ENCODE results near the gene PCYT1A. TPM values are rescaled to one million over a fixed set of nuclear protein-coding genes. Genes with fewer than 3 reads are reported as not detected.

Gene PCYT1A
- total RNA-seq, 1 donor from 2014 or later, result 55.2 TPM

GRCh38 chr3:196288141-196288460, 575 bp upstream of the PCYT1A start:
- Mint-ChIP-seq H3K36me3 (ENCODE audit: low read depth, unreplicated experiment) (peaks cover 5% of the 10 kb centered on the region), H3K4me1 (ENCODE audit: unreplicated experiment) (peaks cover 26% of the 10 kb centered on the region), H3K9me3 (ENCODE audit: unreplicated experiment) (no peaks in the 10 kb centered on the region), H3K27me3 (ENCODE audit: unreplicated experiment) (peaks cover 10% of the 10 kb centered on the region), H3K4me3 (ENCODE audit: unreplicated experiment) (peak overlapping the region; percentile 100), H3K27ac (ENCODE audit: unreplicated experiment) (peak overlapping the region; percentile 67)
- no peak for TF ChIP-seq CTCF (IDR thresholded peaks at IDR 0.05; ENCODE audit: unreplicated experiment)
- DNase-seq (ENCODE audit: low spot score), result no peak

GRCh38 chr3:196287090-196287439, 461 bp downstream of the PCYT1A start:
- peaks cover 26% of the 10 kb centered on the region for H3K4me1 Mint-ChIP-seq (ENCODE audit: unreplicated experiment)
- peak overlapping the region; percentile 100 for H3K4me3 Mint-ChIP-seq (ENCODE audit: unreplicated experiment)
- no peak for TF ChIP-seq CTCF (IDR thresholded peaks at IDR 0.05; ENCODE audit: unreplicated experiment)
- DNase-seq (ENCODE audit: low spot score), result no peak
- no peaks in the 10 kb centered on the region for H3K9me3 Mint-ChIP-seq (ENCODE audit: unreplicated experiment)
- peak overlapping the region; percentile 97 for H3K27ac Mint-ChIP-seq (ENCODE audit: unreplicated experiment)
- peaks cover 5% of the 10 kb centered on the region for H3K36me3 Mint-ChIP-seq (ENCODE audit: low read depth, unreplicated experiment)
- peaks cover 10% of the 10 kb centered on the region for H3K27me3 Mint-ChIP-seq (ENCODE audit: unreplicated experiment)

GRCh38 chr3:196284396-196284795, 3.1 kb downstream of the PCYT1A start:
- no peak for TF ChIP-seq CTCF (IDR thresholded peaks at IDR 0.05; ENCODE audit: unreplicated experiment)
- peaks cover 5% of the 10 kb centered on the region for H3K36me3 Mint-ChIP-seq (ENCODE audit: low read depth, unreplicated experiment)
- no peaks in the 10 kb centered on the region for H3K9me3 Mint-ChIP-seq (ENCODE audit: unreplicated experiment)
- peaks cover 27% of the 10 kb centered on the region for H3K4me1 Mint-ChIP-seq (ENCODE audit: unreplicated experiment)
- H3K4me3 Mint-ChIP-seq (ENCODE audit: unreplicated experiment), result no peak overlapping the region
- peaks cover 10% of the 10 kb centered on the region for H3K27me3 Mint-ChIP-seq (ENCODE audit: unreplicated experiment)
- H3K27ac Mint-ChIP-seq (ENCODE audit: unreplicated experiment), result no peak overlapping the region
- DNase-seq (ENCODE audit: low spot score), result no peak

- H3K27me3 Mint-ChIP-seq (ENCODE audit: unreplicated experiment), result peaks cover 2% of the 10 kb centered on the region
- H3K4me1 Mint-ChIP-seq (ENCODE audit: unreplicated experiment), result peaks cover 25% of the 10 kb centered on the region
- peaks cover 9% of the 10 kb centered on the region for H3K36me3 Mint-ChIP-seq (ENCODE audit: low read depth, unreplicated experiment)
- no peak overlapping the region for H3K4me3 Mint-ChIP-seq (ENCODE audit: unreplicated experiment)
- no peak overlapping the region for H3K27ac Mint-ChIP-seq (ENCODE audit: unreplicated experiment)
- no peaks in the 10 kb centered on the region for H3K9me3 Mint-ChIP-seq (ENCODE audit: unreplicated experiment)
- TF ChIP-seq CTCF (IDR thresholded peaks at IDR 0.05; ENCODE audit: unreplicated experiment), result no peak
- no peak for DNase-seq (ENCODE audit: low spot score)
These were observed 5.6 kb downstream of the PCYT1A start for GRCh38 chr3:196281962-196282361.

GRCh38 chr3:196280689-196281440, 6.7 kb downstream of the PCYT1A start:
- Mint-ChIP-seq H3K36me3 (ENCODE audit: low read depth, unreplicated experiment) (peaks cover 9% of the 10 kb centered on the region), H3K27me3 (ENCODE audit: unreplicated experiment) (no peaks in the 10 kb centered on the region), H3K9me3 (ENCODE audit: unreplicated experiment) (no peaks in the 10 kb centered on the region), H3K27ac (ENCODE audit: unreplicated experiment) (no peak overlapping the region), H3K4me1 (ENCODE audit: unreplicated experiment) (peaks cover 19% of the 10 kb centered on the region), H3K4me3 (ENCODE audit: unreplicated experiment) (no peak overlapping the region)
- TF ChIP-seq CTCF (IDR thresholded peaks at IDR 0.05; ENCODE audit: unreplicated experiment), result no peak
- DNase-seq (ENCODE audit: low spot score), result no peak

All from endothelial cell (in vitro differentiated cells).